ENCODE results near the gene TMEM273. TPM values are rescaled to one million over a fixed set of nuclear protein-coding genes. Genes with fewer than 3 reads are reported as not detected.

Gene TMEM273
- total RNA-seq (2014; rRNA removed; shearing (Covaris generic)) = not detected in 2 replicates
- not detected in 2 replicates for polyA plus RNA-seq (2015; cell fraction: cytosol; rRNA removed)
- polyA plus RNA-seq (2015; cell fraction: nucleus; rRNA removed) = not detected in 2 replicates

- no peak for DNase-seq (ENCODE audit: low read depth, low spot score)
- in situ Hi-C loops (cut with HindIII; ENCODE audit: low pct_unique_long_range_greater_than_20kb, low sequenced_read_pairs) = no loop called here
Observed at GRCh38 chr10:49187950-49188761, at the start of gene TMEM273. TSS of gene TMEM273 (minus strand) at chr10:49188391. CDS start at chr10:49188336, 55 bp downstream.

DNA sequence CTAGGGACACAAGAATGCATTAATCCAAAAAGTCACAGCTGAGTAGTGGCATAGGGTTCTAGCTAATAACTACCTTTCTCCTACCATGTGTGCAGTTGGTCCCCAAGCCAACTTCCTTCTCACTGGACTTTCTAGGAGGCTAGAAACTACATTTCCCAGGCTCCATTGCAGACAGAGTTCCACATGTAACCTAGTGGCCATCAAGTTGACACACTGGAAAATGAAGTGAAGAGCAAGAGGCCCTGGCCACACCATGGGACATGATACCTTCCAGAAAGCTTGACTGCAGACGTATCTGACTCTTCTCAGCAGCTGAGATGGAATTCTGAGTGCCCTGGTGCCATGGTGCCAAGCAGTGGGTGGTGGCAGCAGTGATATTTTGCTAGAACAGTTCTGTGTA is 49.8 kb upstream of the TMEM273 start:
- no peak for DNase-seq (ENCODE audit: low read depth, low spot score)
- in situ Hi-C loops (cut with HindIII; ENCODE audit: low pct_unique_long_range_greater_than_20kb, low sequenced_read_pairs) = no loop called here

- in situ Hi-C loops (cut with HindIII; ENCODE audit: low pct_unique_long_range_greater_than_20kb, low sequenced_read_pairs) = no loop called here
- DNase-seq (ENCODE audit: low read depth, low spot score) = no peak
Observed at GRCh38 chr10:49235392-49235791, 47.2 kb upstream of the TMEM273 start.

DNA sequence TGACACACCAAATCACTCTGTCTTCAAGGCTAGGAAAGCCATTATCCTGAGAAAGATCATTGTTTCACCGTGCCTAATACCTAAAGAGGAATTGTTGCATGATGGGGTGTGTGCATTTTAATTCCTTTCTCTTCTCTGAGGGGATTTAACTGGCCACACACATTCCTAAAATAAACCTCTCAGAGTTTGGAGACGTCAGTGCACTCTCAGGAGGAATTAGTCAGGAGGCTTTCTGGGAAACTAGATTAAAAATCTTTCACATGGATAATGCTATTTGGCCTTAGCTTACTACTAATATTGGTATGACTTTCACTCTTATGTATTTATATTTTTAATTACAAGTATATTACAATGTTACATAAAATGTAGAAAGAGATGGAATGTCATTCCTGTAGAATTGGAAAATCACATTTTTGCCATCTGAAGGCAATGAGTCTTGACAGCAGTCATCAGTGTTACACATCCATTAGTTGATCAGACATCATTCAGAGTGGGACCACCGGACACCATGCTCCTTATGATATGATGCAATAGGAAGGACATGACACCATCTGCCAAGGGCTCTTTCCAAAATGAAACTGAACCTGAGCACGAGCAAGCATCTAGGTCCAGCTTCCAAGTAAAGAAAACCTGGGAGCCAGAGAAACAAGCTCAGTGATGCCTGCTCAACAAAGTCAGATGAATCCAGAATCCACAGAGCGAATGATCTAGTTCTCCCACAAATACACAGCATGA is 43.1 kb upstream of the TMEM273 start:
- DNase-seq (ENCODE audit: low read depth, low spot score) = no peak
- in situ Hi-C loops (cut with HindIII; ENCODE audit: low pct_unique_long_range_greater_than_20kb, low sequenced_read_pairs) = no loop called here

- in situ Hi-C loops (cut with HindIII; ENCODE audit: low pct_unique_long_range_greater_than_20kb, low sequenced_read_pairs) = no loop called here
- DNase-seq (ENCODE audit: low read depth, low spot score) = no peak
Observed at GRCh38 chr10:49230004-49230403, 41.8 kb upstream of the TMEM273 start.

GRCh38 chr10:49228677-49229076 is 40.5 kb upstream of the TMEM273 start:
- DNase-seq (ENCODE audit: low read depth, low spot score) = peak; percentile 6
- in situ Hi-C loops (cut with HindIII; ENCODE audit: low pct_unique_long_range_greater_than_20kb, low sequenced_read_pairs) = no loop called here

DNA sequence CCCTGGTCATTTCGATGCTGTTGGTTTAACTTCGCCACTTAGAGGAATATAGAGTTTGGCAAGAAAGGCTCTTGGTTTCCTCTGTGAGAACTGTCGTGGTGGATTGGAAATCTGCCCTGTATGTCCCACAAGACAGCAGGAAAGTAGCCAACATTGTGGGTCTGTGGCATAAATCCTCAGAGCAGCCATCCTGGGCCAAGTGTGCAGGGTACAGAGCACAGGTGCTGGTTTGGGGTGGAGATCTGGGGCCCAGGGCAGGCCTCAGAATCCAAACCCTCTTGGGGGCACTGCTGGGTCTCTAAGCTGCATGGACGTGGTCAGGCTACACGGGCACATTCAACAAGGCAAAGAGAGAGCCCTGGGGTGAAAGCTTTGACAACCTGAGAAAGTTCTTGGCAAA is 39.2 kb upstream of the TMEM273 start:
- in situ Hi-C loops (cut with HindIII; ENCODE audit: low pct_unique_long_range_greater_than_20kb, low sequenced_read_pairs) = no loop called here
- DNase-seq (ENCODE audit: low read depth, low spot score) = no peak

- DNase-seq (ENCODE audit: low read depth, low spot score) = no peak
- in situ Hi-C loops (cut with HindIII; ENCODE audit: low pct_unique_long_range_greater_than_20kb, low sequenced_read_pairs) = no loop called here
Observed at GRCh38 chr10:49226594-49226993, 38.4 kb upstream of the TMEM273 start.

DNA sequence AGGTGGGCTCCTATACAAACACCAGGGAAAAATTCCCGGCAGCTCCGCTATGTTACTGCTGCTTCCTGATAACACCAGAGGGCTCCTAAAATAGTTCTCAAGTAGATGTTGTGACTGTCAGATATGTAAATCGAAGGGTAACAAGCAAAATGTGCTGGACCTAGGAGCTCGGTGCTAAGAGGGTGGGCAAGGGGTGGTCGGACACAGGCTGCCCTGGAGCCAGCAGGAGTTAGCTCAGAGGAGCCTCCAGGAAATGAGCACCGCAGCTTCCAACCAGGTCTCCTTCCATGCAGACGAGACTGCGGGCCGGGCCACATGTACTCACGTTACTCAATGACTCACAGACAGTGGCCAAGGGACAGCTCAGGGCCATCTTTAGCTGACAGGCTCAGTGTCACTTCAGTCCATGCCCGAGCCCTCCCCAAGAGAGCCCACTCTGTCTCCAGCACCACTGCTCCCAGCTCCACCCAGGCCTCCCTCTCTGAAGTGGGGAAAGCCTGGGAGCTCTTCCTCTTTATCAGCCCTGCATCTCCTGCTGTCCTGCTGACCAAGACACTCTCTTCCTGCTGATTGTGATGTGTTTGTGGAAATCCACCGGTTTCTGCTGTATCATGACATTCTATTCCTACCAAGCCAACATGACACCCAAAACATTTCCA is 37.2 kb upstream of the TMEM273 start:
- in situ Hi-C loops (cut with HindIII; ENCODE audit: low pct_unique_long_range_greater_than_20kb, low sequenced_read_pairs) = no loop called here
- no peak for DNase-seq (ENCODE audit: low read depth, low spot score)

GRCh38 chr10:49223205-49223604 is 35.0 kb upstream of the TMEM273 start:
- in situ Hi-C loops (cut with HindIII; ENCODE audit: low pct_unique_long_range_greater_than_20kb, low sequenced_read_pairs) = no loop called here
- no peak for DNase-seq (ENCODE audit: low read depth, low spot score)

DNA sequence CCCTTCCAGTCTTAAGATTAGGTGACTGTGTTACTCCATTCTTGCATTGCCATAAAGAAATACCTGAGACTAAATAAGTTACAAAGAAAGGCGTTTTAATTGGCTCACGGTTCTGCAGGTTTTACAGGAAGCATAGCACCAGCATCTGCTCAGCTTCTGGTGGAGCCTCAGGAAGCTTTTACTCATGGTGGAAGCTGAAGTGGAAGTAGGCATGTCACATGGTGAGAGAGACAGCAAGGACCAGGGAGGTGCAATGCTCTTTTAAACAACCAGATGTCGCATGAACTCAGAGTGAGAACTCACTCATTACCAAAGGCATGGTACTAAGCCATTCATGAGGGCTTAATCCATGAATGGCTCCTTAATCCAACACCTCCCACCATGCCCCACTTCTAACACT is 34.0 kb upstream of the TMEM273 start:
- DNase-seq (ENCODE audit: low read depth, low spot score) = no peak
- in situ Hi-C loops (cut with HindIII; ENCODE audit: low pct_unique_long_range_greater_than_20kb, low sequenced_read_pairs) = no loop called here

- in situ Hi-C loops (cut with HindIII; ENCODE audit: low pct_unique_long_range_greater_than_20kb, low sequenced_read_pairs) = no loop called here
- no peak for DNase-seq (ENCODE audit: low read depth, low spot score)
Observed at GRCh38 chr10:49220679-49221078, 32.5 kb upstream of the TMEM273 start.

DNA sequence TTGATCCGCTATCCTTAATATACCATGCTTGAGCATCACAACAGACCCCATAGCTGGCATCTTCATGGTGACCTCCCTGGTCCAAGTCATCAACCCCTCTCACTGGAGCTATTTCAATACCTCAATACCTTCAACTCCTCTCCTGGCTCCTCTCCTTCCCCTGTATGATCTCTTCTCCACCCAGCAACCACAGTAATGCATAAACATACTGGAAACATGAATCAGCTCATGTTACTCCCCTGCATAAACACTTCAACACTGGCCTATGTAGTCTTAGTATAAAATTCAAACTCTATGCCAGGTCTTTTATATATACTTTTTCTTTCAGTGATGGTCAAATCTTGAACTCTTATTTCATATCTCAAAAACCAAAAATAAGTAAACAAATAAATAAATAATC is 31.8 kb upstream of the TMEM273 start:
- in situ Hi-C loops (cut with HindIII; ENCODE audit: low pct_unique_long_range_greater_than_20kb, low sequenced_read_pairs) = no loop called here
- no peak for DNase-seq (ENCODE audit: low read depth, low spot score)

DNA sequence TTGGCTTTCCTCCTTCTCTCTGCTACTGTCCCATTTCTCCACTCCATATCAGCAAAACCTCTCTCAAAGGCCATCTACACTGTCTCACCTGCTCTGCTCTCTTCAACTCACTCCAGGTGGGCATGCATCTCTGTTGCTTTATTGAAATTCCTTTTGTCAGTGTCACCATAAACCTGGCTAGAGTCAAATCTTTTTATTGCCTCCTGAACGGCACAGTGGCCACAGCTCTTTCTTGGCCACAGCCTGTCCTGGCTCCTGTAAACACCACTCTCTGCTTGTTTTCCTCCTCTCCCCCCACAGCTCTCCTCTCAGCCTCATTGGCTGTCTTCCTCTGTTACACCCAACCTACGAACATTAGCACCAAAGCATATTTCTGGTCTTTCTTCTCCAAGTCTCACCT is 31.1 kb upstream of the TMEM273 start:
- no peak for DNase-seq (ENCODE audit: low read depth, low spot score)
- in situ Hi-C loops (cut with HindIII; ENCODE audit: low pct_unique_long_range_greater_than_20kb, low sequenced_read_pairs) = no loop called here

DNA sequence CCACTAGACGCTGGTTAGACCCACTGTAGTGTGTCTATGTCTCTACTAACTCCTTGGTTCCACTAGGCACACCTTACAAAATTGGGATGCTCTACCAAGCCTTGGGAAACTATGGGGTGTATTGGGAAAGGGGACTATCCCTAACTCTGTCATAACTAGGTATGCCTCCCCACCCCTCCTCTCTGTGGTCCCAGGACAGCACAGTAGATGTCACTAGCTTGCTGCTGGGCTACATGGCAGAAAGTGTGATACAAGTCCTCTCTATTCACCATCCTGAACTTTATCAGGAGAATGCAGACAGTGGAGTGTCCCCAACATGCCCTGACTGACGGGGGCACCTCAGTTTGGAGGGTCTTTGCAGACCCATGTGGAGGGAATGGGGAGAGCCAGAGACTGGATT is 30.3 kb upstream of the TMEM273 start:
- in situ Hi-C loops (cut with HindIII; ENCODE audit: low pct_unique_long_range_greater_than_20kb, low sequenced_read_pairs) = no loop called here
- DNase-seq (ENCODE audit: low read depth, low spot score) = no peak

DNA sequence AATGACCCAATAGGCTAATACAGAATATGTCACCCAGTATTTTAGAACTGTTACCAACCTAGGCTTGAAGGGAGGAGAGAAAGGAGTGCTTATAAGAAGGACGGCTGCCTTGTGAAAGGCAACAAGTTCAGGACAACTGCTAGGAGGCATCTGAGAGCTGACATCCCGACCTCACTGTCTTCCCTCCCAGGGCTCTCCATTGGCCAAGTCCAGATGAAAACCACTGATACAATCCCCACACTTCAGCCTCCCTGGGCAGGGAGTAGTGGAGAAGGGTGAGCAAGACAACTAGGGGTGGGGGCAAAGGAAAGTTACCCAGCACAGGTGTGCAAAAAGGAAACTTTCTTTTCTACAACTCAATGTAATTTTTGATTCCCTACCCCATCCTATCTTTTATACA is 29.5 kb upstream of the TMEM273 start:
- no peak for DNase-seq (ENCODE audit: low read depth, low spot score)
- in situ Hi-C loops (cut with HindIII; ENCODE audit: low pct_unique_long_range_greater_than_20kb, low sequenced_read_pairs) = no loop called here

DNA sequence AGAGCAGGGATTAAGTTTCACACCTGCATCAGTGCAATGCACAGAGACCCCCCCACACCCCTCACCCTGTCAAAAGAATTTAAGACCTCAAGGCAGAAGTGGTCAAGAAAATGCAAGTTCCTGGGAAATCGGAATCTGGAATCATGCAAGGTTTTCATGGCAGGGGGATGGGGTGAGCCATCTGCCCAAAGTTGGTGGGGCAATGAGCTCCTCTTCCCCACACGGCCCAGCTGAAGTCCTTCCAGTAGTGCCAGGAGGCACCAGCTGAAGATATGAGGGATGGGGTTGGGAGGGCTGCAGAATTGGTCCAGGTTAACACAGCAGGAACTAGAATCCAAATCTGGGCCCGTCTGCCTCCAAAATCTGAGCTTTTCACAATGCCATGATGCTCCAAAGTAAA is 25.0 kb upstream of the TMEM273 start:
- no peak for DNase-seq (ENCODE audit: low read depth, low spot score)
- in situ Hi-C loops (cut with HindIII; ENCODE audit: low pct_unique_long_range_greater_than_20kb, low sequenced_read_pairs) = no loop called here

GRCh38 chr10:49212783-49213182 is 24.6 kb upstream of the TMEM273 start:
- no peak for DNase-seq (ENCODE audit: low read depth, low spot score)
- in situ Hi-C loops (cut with HindIII; ENCODE audit: low pct_unique_long_range_greater_than_20kb, low sequenced_read_pairs) = no loop called here
